Lower lobe of right lung (tissue), 2 donors: ENCODE results near the gene SNX1. TPM values are rescaled to one million over a fixed set of nuclear protein-coding genes. Genes with fewer than 3 reads are reported as not detected.
A peak's percentile ranks its signal among the peaks of the same experiment; 100 is the strongest.

ENCODE experiments used
- ATAC-seq, 2 donors: fragments of 200-7000 bp; cut with Tn5 transposase; one replicate each; pipeline ENCODE4 v1.9.1; 2020 to 2022; ENCODE audit warnings: mild to moderate bottlenecking in 2 of 2, moderate library complexity in 2 of 2
- DNase-seq: peaks from one replicate; pipeline ENCODE4 v3.0.0-alpha.2; 2020
- H3K27ac ChIP-seq: fragments of 200-600 bp; one replicate; pipeline ENCODE4 v1.8.0; 2022
- H3K27me3 ChIP-seq: fragments of 200-600 bp; one replicate; pipeline ENCODE4 v1.8.0; 2022; ENCODE audit warnings: low read depth
- H3K36me3 ChIP-seq: fragments of 200-600 bp; one replicate; pipeline ENCODE4 v1.8.0; 2022; ENCODE audit warnings: mild to moderate bottlenecking
- H3K4me1 ChIP-seq: fragments of 200-600 bp; one replicate; pipeline ENCODE4 v1.8.0; 2022
- H3K4me3 ChIP-seq: fragments of 200-600 bp; one replicate; pipeline ENCODE4 v1.8.0; 2022; ENCODE audit warnings: mild to moderate bottlenecking
- H3K9me3 ChIP-seq: fragments of 200-600 bp; one replicate; pipeline ENCODE4 v1.8.0; 2022
- CTCF ChIP-seq: fragments of 200-600 bp; IDR thresholded peaks from one replicate; pipeline ENCODE4 v1.8.0; 2022; ENCODE audit warnings: antibody characterized with exemption, mild to moderate bottlenecking
- intact Hi-C: fragments of 100-400 bp; cut with DNase I; formaldehyde crosslinking; loops from one replicate; pipeline ENCODE4 v1.11.0; 2022
- total RNA-seq: library from RNA; stranded (reverse); fragmentation: NEBNext Ultra II Directional; extraction: Animal tissue kit (Norgen Biotek cat#: 25700); gene quantifications from one replicate; pipeline ENCODE4 v1.2.1, GENCODE V29; 2021
- donor health status: DM: no; HTN: yes; CAD: no; lungs with severe emphysema.

The SNX1 gene
- total RNA-seq, 1 donor from 2014 or later: 157 TPM

- peak; percentile 6 for TF ChIP-seq CTCF
- Histone ChIP-seq H3K4me1 (peaks cover 44% of the 10 kb centered on the region), H3K36me3 (peaks cover 23% of the 10 kb centered on the region), H3K4me3 (no peak overlapping the region), H3K27ac (no peak overlapping the region), H3K9me3 (no peaks in the 10 kb centered on the region), H3K27me3 (peaks cover 22% of the 10 kb centered on the region)
- DNase-seq: no peak
- no peak for ATAC-seq
- intact Hi-C loops: no loop called here
Observed at GRCh38 chr15:64149424-64149823, 53.6 kb downstream of the SNX1 start.

GRCh38 chr15:64149893-64150578, 54.3 kb downstream of the SNX1 start:
- no peak for TF ChIP-seq CTCF
- Histone ChIP-seq H3K36me3 (peaks cover 23% of the 10 kb centered on the region), H3K4me1 (peaks cover 44% of the 10 kb centered on the region), H3K4me3 (no peak overlapping the region), H3K27me3 (peaks cover 22% of the 10 kb centered on the region), H3K27ac (no peak overlapping the region), H3K9me3 (no peaks in the 10 kb centered on the region)
- intact Hi-C loops: no loop called here
- ATAC-seq (no peak), DNase-seq (no peak)

- no peak within 1 kb of the TSS for H3K27ac ChIP-seq
- peak; percentile 66 for DNase-seq
- peak; percentile 41 for ATAC-seq
Observed at GRCh38 chr15:64151727-64152506, 56.1 kb downstream of the SNX1 start, which contains the start of gene SNX22. Gene SNX22 (plus strand): TSS chr15:64151731. CDS start chr15:64151776, 45 bp downstream.

GRCh38 chr15:64152507-64153387, 57.0 kb downstream of the SNX1 start:
- intact Hi-C loops: no loop called here

More at GRCh38 chr15:64151727-64152506, 56.1 kb downstream of the SNX1 start, which contains the start of gene SNX22:
- Histone ChIP-seq H3K27me3 (peaks cover 22% of the 10 kb centered on the region), H3K4me3 (peak within 1 kb of the TSS; percentile 63), H3K9me3 (no peaks in the 10 kb centered on the region), H3K4me1 (peaks cover 44% of the 10 kb centered on the region), H3K36me3 (peaks cover 30% of the 10 kb centered on the region)
- intact Hi-C loops: no loop called here
- no peak for TF ChIP-seq CTCF

More at GRCh38 chr15:64152507-64153387, 57.0 kb downstream of the SNX1 start:
- Histone ChIP-seq H3K36me3 (peaks cover 38% of the 10 kb centered on the region), H3K4me1 (peaks cover 44% of the 10 kb centered on the region), H3K4me3 (peak overlapping the region; percentile 63), H3K9me3 (no peaks in the 10 kb centered on the region), H3K27ac (no peak overlapping the region), H3K27me3 (peaks cover 22% of the 10 kb centered on the region)
- DNase-seq: peak; percentile 55
- ATAC-seq: peak; percentile 2 to 4
- no peak for TF ChIP-seq CTCF
